Measurements from ENCODE around the gene ZBTB38.

Gene ZBTB38

GRCh38 chr3:141337991-141338390 lies 30.3 kb upstream of the ZBTB38 start:
- no peak for DNase-seq (ENCODE audit: extremely low spot score, insufficient read length, low read depth)
- no peak for FAIRE-seq

GRCh38 chr3:141338881-141339280 lies 29.4 kb upstream of the ZBTB38 start:
- DNase-seq (ENCODE audit: extremely low spot score, insufficient read length, low read depth) (no peak), FAIRE-seq (no peak)

GRCh38 chr3:141341536-141341935 lies 26.8 kb upstream of the ZBTB38 start:
- no peak for FAIRE-seq

GRCh38 chr3:141342386-141342785 lies 25.9 kb upstream of the ZBTB38 start:
- no peak for DNase-seq (ENCODE audit: extremely low spot score, insufficient read length, low read depth)
- no peak for FAIRE-seq

More at GRCh38 chr3:141341536-141341935, 26.8 kb upstream of the ZBTB38 start:
- DNase-seq (ENCODE audit: extremely low spot score, insufficient read length, low read depth) = no peak

GRCh38 chr3:141343077-141343476 lies 25.2 kb upstream of the ZBTB38 start:
- DNase-seq (ENCODE audit: extremely low spot score, insufficient read length, low read depth) (no peak), FAIRE-seq (no peak)

- FAIRE-seq (no peak), DNase-seq (ENCODE audit: extremely low spot score, insufficient read length, low read depth) (no peak)
These were observed 24.4 kb upstream of the ZBTB38 start for GRCh38 chr3:141343865-141344271.

GRCh38 chr3:141345528-141345927 lies 22.8 kb upstream of the ZBTB38 start:
- DNase-seq (ENCODE audit: extremely low spot score, insufficient read length, low read depth) (no peak), FAIRE-seq (no peak)

- no peak for FAIRE-seq
These were observed 22.3 kb upstream of the ZBTB38 start for GRCh38 chr3:141346007-141346406.

GRCh38 chr3:141346418-141346817 lies 21.9 kb upstream of the ZBTB38 start:
- DNase-seq (ENCODE audit: extremely low spot score, insufficient read length, low read depth) = no peak
- no peak for FAIRE-seq

More at GRCh38 chr3:141346007-141346406, 22.3 kb upstream of the ZBTB38 start:
- no peak for DNase-seq (ENCODE audit: extremely low spot score, insufficient read length, low read depth)

- FAIRE-seq (peak; percentile 78), DNase-seq (ENCODE audit: extremely low spot score, insufficient read length, low read depth) (no peak)
These were observed 21.5 kb upstream of the ZBTB38 start for GRCh38 chr3:141346839-141347238.

GRCh38 chr3:141348837-141349236 lies 19.5 kb upstream of the ZBTB38 start:
- no peak for FAIRE-seq

GRCh38 chr3:141349711-141350110 lies 18.6 kb upstream of the ZBTB38 start:
- DNase-seq (ENCODE audit: extremely low spot score, insufficient read length, low read depth) (no peak), FAIRE-seq (no peak)

More at GRCh38 chr3:141348837-141349236, 19.5 kb upstream of the ZBTB38 start:
- no peak for DNase-seq (ENCODE audit: extremely low spot score, insufficient read length, low read depth)

GRCh38 chr3:141350666-141351065 lies 17.6 kb upstream of the ZBTB38 start:
- no peak for FAIRE-seq
- DNase-seq (ENCODE audit: extremely low spot score, insufficient read length, low read depth) = no peak

- no peak for FAIRE-seq
These were observed 15.9 kb upstream of the ZBTB38 start for GRCh38 chr3:141352262-141352984.

GRCh38 chr3:141353652-141354495 lies 14.4 kb upstream of the ZBTB38 start:
- FAIRE-seq = no peak
- DNase-seq (ENCODE audit: extremely low spot score, insufficient read length, low read depth) = no peak

More at GRCh38 chr3:141352262-141352984, 15.9 kb upstream of the ZBTB38 start:
- no peak for DNase-seq (ENCODE audit: extremely low spot score, insufficient read length, low read depth)

- FAIRE-seq (no peak), DNase-seq (ENCODE audit: extremely low spot score, insufficient read length, low read depth) (no peak)
These were observed 13.8 kb upstream of the ZBTB38 start for GRCh38 chr3:141354517-141354916.

- FAIRE-seq (no peak), DNase-seq (ENCODE audit: extremely low spot score, insufficient read length, low read depth) (no peak)
These were observed 13.1 kb upstream of the ZBTB38 start for GRCh38 chr3:141355242-141355641.

- DNase-seq (ENCODE audit: extremely low spot score, insufficient read length, low read depth) (no peak), FAIRE-seq (no peak)
These were observed 12.3 kb upstream of the ZBTB38 start for GRCh38 chr3:141356046-141356445.

GRCh38 chr3:141360888-141361598 lies 7.3 kb upstream of the ZBTB38 start:
- DNase-seq (ENCODE audit: extremely low spot score, insufficient read length, low read depth) (peak; percentile 63), FAIRE-seq (peak; percentile 84)

GRCh38 chr3:141362736-141363135 lies 5.6 kb upstream of the ZBTB38 start:
- FAIRE-seq (no peak), DNase-seq (ENCODE audit: extremely low spot score, insufficient read length, low read depth) (no peak)

Data from GM18507 (cell line).